BE2C (cell line): ENCODE measurements around the gene MRPL40.
"Not testable (repeated sequence)": the region's sequence is repeated elsewhere in the genome, so short reads cannot be mapped to it uniquely, and the experiment has no call there.

ENCODE experiments used
- DNase-seq: peaks from one replicate; pipeline ENCODE4 v3.0.0-alpha.2; 2020
- H3K27me3 ChIP-seq: fragments of 250-450 bp; sonication (Bioruptor Pico); 2 replicates; pipeline ENCODE4 v1.5.1; 2020; ENCODE audit warnings: mild to moderate bottlenecking
- H3K36me3 ChIP-seq: fragments of 250-450 bp; sonication (Bioruptor Pico); 2 replicates; pipeline ENCODE4 v1.5.1; 2020; ENCODE audit warnings: mild to moderate bottlenecking
- H3K4me1 ChIP-seq: fragments of 250-450 bp; sonication (Bioruptor Pico); 2 replicates; pipeline ENCODE4 v1.5.1; 2020
- H3K4me3 ChIP-seq: 2 replicates; pipeline ENCODE4 v1.5.1; 2011; ENCODE audit warnings: low read depth, low read length
- H3K9me3 ChIP-seq: fragments of 250-450 bp; sonication (Bioruptor Pico); 2 replicates; pipeline ENCODE4 v1.5.1; 2020
- CTCF ChIP-seq: IDR thresholded peaks from 2 replicates; pipeline ENCODE4 v1.5.1; 2012; ENCODE audit warnings: mild to moderate bottlenecking, low read depth, low read length

MRPL40 gene

GRCh38 chr22:19442166-19442565 lies 9.8 kb downstream of the MRPL40 start:
- DNase-seq, result no peak
- Histone ChIP-seq H3K36me3 (peaks cover 38% of the 10 kb centered on the region), H3K4me1 (no peaks in the 10 kb centered on the region), H3K4me3 (no peak overlapping the region), H3K27me3 (no peaks in the 10 kb centered on the region), H3K9me3 (no peaks in the 10 kb centered on the region)
- TF ChIP-seq CTCF, result no peak

- DNase-seq, result no peak
- H3K36me3 ChIP-seq, result peaks cover 35% of the 10 kb centered on the region
- no peaks in the 10 kb centered on the region for H3K4me1 ChIP-seq
- no peak overlapping the region for H3K4me3 ChIP-seq
- H3K9me3 ChIP-seq, result no peaks in the 10 kb centered on the region
- TF ChIP-seq CTCF, result no peak
- H3K27me3 ChIP-seq, result no peaks in the 10 kb centered on the region
Observed at GRCh38 chr22:19443544-19444211, 11.3 kb downstream of the MRPL40 start.

- H3K27me3 ChIP-seq, H3K4me3 ChIP-seq, H3K9me3 ChIP-seq, DNase-seq, H3K4me1 ChIP-seq: not testable (repeated sequence)
- H3K36me3 ChIP-seq, result peaks cover 40% of the 10 kb centered on the region
Observed at GRCh38 chr22:19445279-19445982, 13.1 kb downstream of the MRPL40 start.

GRCh38 chr22:19446603-19447329 lies 14.4 kb downstream of the MRPL40 start:
- Histone ChIP-seq H3K4me1 (no peaks in the 10 kb centered on the region), H3K36me3 (peaks cover 37% of the 10 kb centered on the region), H3K9me3 (no peaks in the 10 kb centered on the region), H3K27me3 (no peaks in the 10 kb centered on the region), H3K4me3 (peak overlapping the region; percentile 90)
- no peak for TF ChIP-seq CTCF
- DNase-seq, result no peak

- Histone ChIP-seq H3K4me1 (no peaks in the 10 kb centered on the region), H3K4me3 (peak within 1 kb of the TSS; percentile 90), H3K27me3 (no peaks in the 10 kb centered on the region), H3K36me3 (peaks cover 30% of the 10 kb centered on the region), H3K9me3 (no peaks in the 10 kb centered on the region)
- peak; percentile 90 for DNase-seq
- TF ChIP-seq CTCF, result no peak
Observed at GRCh38 chr22:19447330-19448075, 15.2 kb downstream of the MRPL40 start, which contains the start of gene C22orf39. Gene C22orf39, minus strand, starts transcription at chr22:19447711. Its CDS starts 23 bp downstream, at chr22:19447688.

GRCh38 chr22:19448076-19448607 lies 15.8 kb downstream of the MRPL40 start:
- Histone ChIP-seq H3K9me3 (no peaks in the 10 kb centered on the region), H3K4me3 (peak overlapping the region; percentile 90), H3K27me3 (no peaks in the 10 kb centered on the region), H3K36me3 (peaks cover 32% of the 10 kb centered on the region), H3K4me1 (no peaks in the 10 kb centered on the region)
- peak; percentile 83 for DNase-seq
- TF ChIP-seq CTCF, result no peak
